ENCODE results near the gene EGF. TPM values are rescaled to one million over a fixed set of nuclear protein-coding genes. Genes with fewer than 3 reads are reported as not detected.

EGF gene
- total RNA-seq, 1 experiment from 2014 or later = 26.7 TPM

DNA sequence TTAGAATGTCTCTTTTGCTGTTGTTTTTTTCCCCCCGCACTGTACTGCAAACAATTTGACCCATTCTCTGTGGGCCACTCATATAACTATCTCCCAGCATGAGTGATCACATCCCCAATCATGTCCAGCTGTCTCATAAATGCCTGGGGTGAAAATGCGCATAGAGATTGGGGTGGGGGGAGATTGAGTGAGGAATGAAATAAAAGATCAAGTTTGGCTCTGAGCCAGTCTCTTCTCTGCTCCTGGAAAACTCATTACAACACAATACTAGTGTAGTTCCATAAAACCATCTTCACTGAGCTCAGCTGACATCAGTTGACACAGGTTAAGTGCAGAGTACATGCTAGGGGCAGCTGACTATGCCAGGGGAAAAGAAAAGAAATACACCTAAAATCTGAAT, 96.9 kb downstream of the EGF start:
- no peak for TF ChIP-seq EZH2 (IDR thresholded peaks at IDR 0.05; ENCODE audit: borderline replicate concordance, low read depth, low read length, poor library complexity, severe bottlenecking)
- TF ChIP-seq, protein P1, sequence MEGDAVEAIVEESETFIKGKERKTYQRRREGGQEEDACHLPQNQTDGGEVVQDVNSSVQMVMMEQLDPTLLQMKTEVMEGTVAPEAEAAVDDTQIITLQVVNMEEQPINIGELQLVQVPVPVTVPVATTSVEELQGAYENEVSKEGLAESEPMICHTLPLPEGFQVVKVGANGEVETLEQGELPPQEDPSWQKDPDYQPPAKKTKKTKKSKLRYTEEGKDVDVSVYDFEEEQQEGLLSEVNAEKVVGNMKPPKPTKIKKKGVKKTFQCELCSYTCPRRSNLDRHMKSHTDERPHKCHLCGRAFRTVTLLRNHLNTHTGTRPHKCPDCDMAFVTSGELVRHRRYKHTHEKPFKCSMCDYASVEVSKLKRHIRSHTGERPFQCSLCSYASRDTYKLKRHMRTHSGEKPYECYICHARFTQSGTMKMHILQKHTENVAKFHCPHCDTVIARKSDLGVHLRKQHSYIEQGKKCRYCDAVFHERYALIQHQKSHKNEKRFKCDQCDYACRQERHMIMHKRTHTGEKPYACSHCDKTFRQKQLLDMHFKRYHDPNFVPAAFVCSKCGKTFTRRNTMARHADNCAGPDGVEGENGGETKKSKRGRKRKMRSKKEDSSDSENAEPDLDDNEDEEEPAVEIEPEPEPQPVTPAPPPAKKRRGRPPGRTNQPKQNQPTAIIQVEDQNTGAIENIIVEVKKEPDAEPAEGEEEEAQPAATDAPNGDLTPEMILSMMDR (conservative IDR thresholded peaks at IDR 0.05; ENCODE audit: low read depth, low read length) = no peak
- DNase-seq (ENCODE audit: low spot score) = peak; percentile 26
- intact Hi-C loops (cut with micrococcal nuclease; ENCODE audit: unreplicated experiment) = loop anchor here (5.0 to 10.0 kb wide), 3 partner anchors 188 to 333 kb away; partner anchors contain the start of gene ELOVL6

DNA sequence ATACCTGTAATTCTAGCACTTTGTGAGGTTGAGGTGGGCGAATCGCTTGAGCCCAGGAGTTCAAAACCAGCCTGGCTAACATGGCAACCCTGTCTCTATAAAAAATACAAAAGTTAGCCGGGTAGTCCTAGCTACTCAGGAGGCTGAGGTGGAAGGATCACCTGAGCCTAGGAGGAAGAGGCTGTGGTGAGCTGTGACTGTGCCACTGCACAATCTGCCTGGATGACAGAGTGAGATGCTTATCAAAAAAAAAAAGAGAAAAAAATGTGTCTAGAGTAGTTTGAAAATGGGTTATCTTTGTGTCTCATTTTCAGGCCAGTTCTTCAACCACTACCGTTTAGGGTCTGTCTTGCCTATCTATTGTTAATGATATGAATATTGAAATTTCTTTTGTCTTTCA, 98.1 kb downstream of the EGF start:
- ChIA-PET CTCF (no interaction called here), POLR2A (ENCODE audit: low non-redundant PET) (no interaction called here)
- H3K27ac ChIP-seq (ENCODE audit: low read depth, low read length, poor library complexity, severe bottlenecking) = no peak overlapping the region
- H3K4me3 ChIP-seq (ENCODE audit: low read depth, low read length, poor library complexity, severe bottlenecking) = no peak overlapping the region
- no TSS peak for BruUV-seq (replicated peaks)
- peaks cover 6% of the 10 kb centered on the region for H3K36me3 ChIP-seq (ENCODE audit: insufficient read depth, low read length, poor library complexity, severe bottlenecking)
- no peaks in the 10 kb centered on the region for H3K9me3 ChIP-seq (ENCODE audit: low read depth, low read length, poor library complexity, severe bottlenecking)
- TF ChIP-seq, protein P1 (conservative IDR thresholded peaks at IDR 0.05; ENCODE audit: low read depth, low read length) = no peak
- no peak for TF ChIP-seq EZH2 (IDR thresholded peaks at IDR 0.05; ENCODE audit: borderline replicate concordance, low read depth, low read length, poor library complexity, severe bottlenecking)
- H3K4me1 ChIP-seq (ENCODE audit: insufficient read depth, low read length, poor library complexity, severe bottlenecking) = peaks cover 6% of the 10 kb centered on the region
- intact Hi-C loops (cut with micrococcal nuclease; ENCODE audit: unreplicated experiment) = no loop called here
- no peak for DNase-seq (ENCODE audit: low spot score)
- no peaks in the 10 kb centered on the region for H3K27me3 ChIP-seq (replicated peaks; ENCODE audit: insufficient read depth, low read depth, low read length, poor library complexity)

More for the DNA sequence above, 96.9 kb downstream of the EGF start:
- POLR2A ChIA-PET (ENCODE audit: low non-redundant PET) = no interaction called here
- H3K36me3 ChIP-seq (ENCODE audit: insufficient read depth, low read length, poor library complexity, severe bottlenecking) = peaks cover 6% of the 10 kb centered on the region
- no peaks in the 10 kb centered on the region for H3K27me3 ChIP-seq (replicated peaks; ENCODE audit: insufficient read depth, low read depth, low read length, poor library complexity)
- peaks cover 6% of the 10 kb centered on the region for H3K4me1 ChIP-seq (ENCODE audit: insufficient read depth, low read length, poor library complexity, severe bottlenecking)
- H3K9me3 ChIP-seq (ENCODE audit: low read depth, low read length, poor library complexity, severe bottlenecking) = no peaks in the 10 kb centered on the region
- CTCF ChIA-PET = no interaction called here
- no peak overlapping the region for H3K4me3 ChIP-seq (ENCODE audit: low read depth, low read length, poor library complexity, severe bottlenecking)
- no TSS peak for BruUV-seq (replicated peaks)
- no peak overlapping the region for H3K27ac ChIP-seq (ENCODE audit: low read depth, low read length, poor library complexity, severe bottlenecking)

DNA sequence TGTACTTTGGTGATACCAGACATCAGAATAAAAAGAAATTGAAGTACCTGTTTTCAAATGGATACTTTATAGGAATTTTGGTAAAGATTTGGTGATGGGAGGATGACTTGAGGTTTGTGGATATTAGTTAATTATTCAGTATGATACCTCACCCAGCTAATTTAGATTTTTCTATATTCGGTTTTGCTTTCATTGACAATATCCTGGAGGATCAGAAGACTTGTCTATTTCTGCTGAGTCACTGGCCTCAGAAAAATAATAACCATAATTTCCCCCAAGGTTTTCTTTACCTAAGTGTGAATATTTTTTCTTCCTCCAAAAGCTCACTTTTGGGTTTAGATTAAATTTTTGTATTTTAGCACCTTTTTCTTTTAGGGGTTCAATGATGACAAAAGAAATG, 100.2 kb downstream of the EGF start:
- Histone ChIP-seq H3K27me3 (replicated peaks; ENCODE audit: insufficient read depth, low read depth, low read length, poor library complexity) (no peaks in the 10 kb centered on the region), H3K27ac (ENCODE audit: low read depth, low read length, poor library complexity, severe bottlenecking) (no peak overlapping the region), H3K4me1 (ENCODE audit: insufficient read depth, low read length, poor library complexity, severe bottlenecking) (peaks cover 6% of the 10 kb centered on the region), H3K36me3 (ENCODE audit: insufficient read depth, low read length, poor library complexity, severe bottlenecking) (peaks cover 6% of the 10 kb centered on the region), H3K9me3 (ENCODE audit: low read depth, low read length, poor library complexity, severe bottlenecking) (no peaks in the 10 kb centered on the region), H3K4me3 (ENCODE audit: low read depth, low read length, poor library complexity, severe bottlenecking) (no peak overlapping the region)
- ChIA-PET CTCF (interaction anchor here (0.6 kb wide), 1 partner anchor 573 kb away, joined by 3 read pairs; no protein-coding TSS in a partner anchor), POLR2A (ENCODE audit: low non-redundant PET) (no interaction called here)
- no TSS peak for BruUV-seq (replicated peaks)
- DNase-seq (ENCODE audit: low spot score) = no peak
- TF ChIP-seq, protein P1 (conservative IDR thresholded peaks at IDR 0.05; ENCODE audit: low read depth, low read length) = no peak
- TF ChIP-seq EZH2 (IDR thresholded peaks at IDR 0.05; ENCODE audit: borderline replicate concordance, low read depth, low read length, poor library complexity, severe bottlenecking) = no peak
- intact Hi-C loops (cut with micrococcal nuclease; ENCODE audit: unreplicated experiment) = no loop called here

All from A673 (cell line).